Tibial nerve (tissue), 4 donors: ENCODE data around the gene OR7A17. TPM values are rescaled to one million over a fixed set of nuclear protein-coding genes. Genes with fewer than 3 reads are reported as not detected.

ENCODE experiments used
- DNase-seq, 2 donors: peaks; one replicate each; pipeline ENCODE4 v3.0.0-alpha.2; 2019; ENCODE audit warnings: low spot score in 2 of 2
- H3K27ac ChIP-seq, 4 donors: fragments of 200-600 bp; sonication (generic) in 3 of 4; one replicate each; pipeline ENCODE4 v1.5.1; 2017 to 2019; ENCODE audit warnings: mild to moderate bottlenecking in 1 of 4
- H3K27me3 ChIP-seq, 2 donors: fragments of 200-600 bp; sonication (generic) in 1 of 2; one replicate each; pipeline versions ENCODE4 v1.5.1 to v1.6.0; 2017 to 2019
- H3K36me3 ChIP-seq, 3 donors: fragments of 200-600 bp; sonication (generic); one replicate each; pipeline ENCODE4 v1.5.1; 2018 to 2019
- H3K4me1 ChIP-seq, 4 donors: fragments of 200-600 bp; sonication (generic) in 3 of 4; one replicate each; pipeline ENCODE4 v1.5.1; 2017 to 2019
- H3K4me3 ChIP-seq, 4 donors: fragments of 200-600 bp; sonication (generic) in 3 of 4; one replicate each; pipeline ENCODE4 v1.5.1; 2017 to 2019; ENCODE audit warnings: mild to moderate bottlenecking in 1 of 4, moderate library complexity in 1 of 4
- H3K9me3 ChIP-seq, 4 donors: fragments of 200-600 bp; sonication (generic) in 3 of 4; one replicate each; pipeline ENCODE4 v1.5.1; 2017 to 2019
- CTCF ChIP-seq, 5 experiments: fragments of 200-600 bp in 3 of 5; fragments of 450-650 bp in 2 of 5; sonication (generic) in 3 of 5; IDR thresholded peaks; one replicate each; pipeline ENCODE4 v1.5.1; 2016 to 2019; ENCODE audit warnings: antibody characterized with exemption in 5 of 5, mild to moderate bottlenecking in 3 of 5, moderate library complexity in 2 of 5
- EP300 ChIP-seq, 2 donors: sonication (generic); formaldehyde crosslinking; IDR thresholded peaks; one replicate each; pipeline ENCODE4 v1.6.1; 2017; ENCODE audit warnings: antibody characterized with exemption in 2 of 2, mild to moderate bottlenecking in 1 of 2
- POLR2A ChIP-seq, 2 donors: fragments of 450-650 bp; IDR thresholded peaks; one replicate each; pipeline ENCODE4 v1.6.1; 2017; ENCODE audit warnings: antibody characterized with exemption in 2 of 2, mild to moderate bottlenecking in 2 of 2, moderate library complexity in 2 of 2
- WGBS, 2 donors: methylation state at CpG; one replicate each; pipeline ENCODE4 v1.1.5; 2018; 5-methylcytosine and 5-hydroxymethylcytosine counted together
- total RNA-seq, 4 donors: library from RNA; depleted of rRNA; stranded (reverse); fragments of >200 nt; gene quantifications; one replicate each; pipeline ENCODE4 v1.1.0, GENCODE V29; 2016

Gene OR7A17
- total RNA-seq, 4 donors from 2014 or later: not detected

- TF ChIP-seq CTCF (IDR thresholded peaks at IDR 0.05) (no peak), EP300 (IDR thresholded peaks at IDR 0.05) (no peak), POLR2A (IDR thresholded peaks at IDR 0.05) (no peak)
- H3K27ac ChIP-seq: no peak overlapping the region
- no peaks in the 10 kb centered on the region for H3K9me3 ChIP-seq
- no peaks in the 10 kb centered on the region for H3K27me3 ChIP-seq
- H3K4me1 ChIP-seq: no peaks in the 10 kb centered on the region
- WGBS, 2 donors: 74 to 77% methylated on average over 5 of the region's 5 CpGs
- DNase-seq: no peak
- no peaks in the 10 kb centered on the region for H3K36me3 ChIP-seq
- H3K4me3 ChIP-seq: no peak overlapping the region
Measured at GRCh38 chr19:14868497-14868896, 17.4 kb downstream of the OR7A17 start.

- no peak within 1 kb of the TSS for H3K27ac ChIP-seq
- no peaks in the 10 kb centered on the region for H3K36me3 ChIP-seq
- H3K27me3 ChIP-seq: no peaks in the 10 kb centered on the region
- H3K9me3 ChIP-seq: no peaks in the 10 kb centered on the region
- no peak for DNase-seq
- H3K4me1 ChIP-seq: no peaks in the 10 kb centered on the region
- no peak within 1 kb of the TSS for H3K4me3 ChIP-seq
- TF ChIP-seq EP300 (IDR thresholded peaks at IDR 0.05): no peak
- TF ChIP-seq POLR2A (IDR thresholded peaks at IDR 0.05): no peak
- 57 to 70% methylated on average over 5 of the region's 5 CpGs for WGBS, 2 donors
Measured at GRCh38 chr19:14848822-14849221, 37.1 kb downstream of the OR7A17 start, which contains the start of gene OR7A10. TSS of gene OR7A10 (minus strand) at chr19:14848922. CDS start at chr19:14841877, 7,045 bp downstream.

- Histone ChIP-seq H3K27me3 (no peaks in the 10 kb centered on the region), H3K9me3 (no peaks in the 10 kb centered on the region), H3K36me3 (no peaks in the 10 kb centered on the region), H3K4me3 (no peak overlapping the region), H3K4me1 (no peaks in the 10 kb centered on the region), H3K27ac (no peak overlapping the region)
- WGBS, 2 donors: 32 to 37% methylated on average over 6 of the region's 6 CpGs
- no peak for DNase-seq
- TF ChIP-seq EP300 (IDR thresholded peaks at IDR 0.05): no peak
- TF ChIP-seq POLR2A (IDR thresholded peaks at IDR 0.05): no peak
- no peak for TF ChIP-seq CTCF (IDR thresholded peaks at IDR 0.05)
Measured at GRCh38 chr19:14843578-14843977, 42.4 kb downstream of the OR7A17 start.

DNA sequence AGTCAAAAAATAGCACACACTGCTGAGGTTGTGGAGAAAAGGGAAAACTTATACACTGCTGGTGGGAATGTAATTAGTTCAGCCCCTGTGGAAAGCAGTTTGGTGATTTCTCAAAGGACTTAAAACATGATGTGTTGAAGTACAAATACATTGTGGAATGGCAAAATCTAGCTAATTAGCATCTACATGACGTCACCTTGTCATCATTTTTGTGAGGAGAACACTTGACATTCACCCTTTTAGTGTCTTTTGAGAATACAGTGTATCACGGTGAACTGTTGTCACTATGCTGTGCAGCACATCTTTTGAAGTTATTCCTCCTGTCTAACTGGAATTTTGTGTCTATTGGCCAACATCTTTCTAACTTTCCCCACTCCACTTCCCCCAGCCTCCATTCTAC, 42.8 kb downstream of the OR7A17 start:
- Histone ChIP-seq H3K36me3 (no peaks in the 10 kb centered on the region), H3K27ac (no peak overlapping the region), H3K4me3 (no peak overlapping the region), H3K4me1 (no peaks in the 10 kb centered on the region), H3K27me3 (no peaks in the 10 kb centered on the region), H3K9me3 (no peaks in the 10 kb centered on the region)
- no peak for DNase-seq
- no peak for TF ChIP-seq EP300 (IDR thresholded peaks at IDR 0.05)
- TF ChIP-seq CTCF (IDR thresholded peaks at IDR 0.05): no peak
- TF ChIP-seq POLR2A (IDR thresholded peaks at IDR 0.05): no peak
- 35 to 44% methylated on average over 2 of the region's 2 CpGs for WGBS, 2 donors

- TF ChIP-seq POLR2A (IDR thresholded peaks at IDR 0.05) (no peak), CTCF (IDR thresholded peaks at IDR 0.05) (no peak), EP300 (IDR thresholded peaks at IDR 0.05) (no peak)
- no peak for DNase-seq
- H3K4me3 ChIP-seq: no peak overlapping the region
- no peaks in the 10 kb centered on the region for H3K9me3 ChIP-seq
- H3K36me3 ChIP-seq: no peaks in the 10 kb centered on the region
- H3K27ac ChIP-seq: no peak overlapping the region
- no peaks in the 10 kb centered on the region for H3K27me3 ChIP-seq
- H3K4me1 ChIP-seq: no peaks in the 10 kb centered on the region
- WGBS, 2 donors: 10 to 31% methylated on average over 1 of the region's 1 CpG
Measured at GRCh38 chr19:14840206-14840605, 45.7 kb downstream of the OR7A17 start.

- Histone ChIP-seq H3K36me3 (no peaks in the 10 kb centered on the region), H3K9me3 (no peaks in the 10 kb centered on the region), H3K27ac (no peak overlapping the region), H3K4me1 (no peaks in the 10 kb centered on the region), H3K4me3 (no peak overlapping the region), H3K27me3 (no peaks in the 10 kb centered on the region)
- 52 to 65% methylated on average over 4 of the region's 4 CpGs for WGBS, 2 donors
- no peak for TF ChIP-seq EP300 (IDR thresholded peaks at IDR 0.05)
- TF ChIP-seq CTCF (IDR thresholded peaks at IDR 0.05): no peak
- no peak for TF ChIP-seq POLR2A (IDR thresholded peaks at IDR 0.05)
- no peak for DNase-seq
Measured at GRCh38 chr19:14837391-14837790, 48.5 kb downstream of the OR7A17 start.
